NT2/D1 (cell line): ENCODE data around the gene P2RX3.

ENCODE experiments used
- SUZ12 ChIP-seq: IDR thresholded peaks from 2 replicates; pipeline ENCODE4 v1.6.1; 2011; ENCODE audit not compliant: insufficient read length, insufficient read depth; ENCODE audit errors: extremely low read depth
- YY1 ChIP-seq: IDR thresholded peaks from 2 replicates; pipeline ENCODE4 v1.6.1; 2011; ENCODE audit not compliant: insufficient read length, insufficient read depth

DNA sequence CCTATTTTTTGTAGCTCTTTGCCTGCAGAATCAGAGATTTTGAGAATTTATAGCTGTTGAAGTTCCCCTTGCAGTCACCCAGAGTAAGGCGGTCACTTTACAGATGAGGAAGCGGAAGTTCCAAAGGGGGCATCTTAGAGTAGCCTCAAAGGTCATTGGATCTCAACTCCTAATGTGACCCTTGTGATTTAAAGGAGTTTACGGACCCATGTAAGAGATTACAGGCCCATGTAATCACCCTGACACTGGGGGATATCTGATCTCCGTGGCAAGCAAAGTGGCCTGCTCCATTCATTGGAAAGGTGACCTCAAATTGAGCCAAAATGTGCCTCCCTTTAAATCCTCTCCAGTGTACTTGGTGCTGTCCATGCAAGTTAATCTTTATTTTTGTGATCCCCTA is 15.7 kb downstream of the P2RX3 start:
- TF ChIP-seq SUZ12 (no peak), YY1 (no peak)
